NCI-H187 (cell line): ENCODE results near the gene TBL2.
"Not testable (repeated sequence)": the region's sequence is repeated elsewhere in the genome, so short reads cannot be mapped to it uniquely, and the experiment has no call there.

ENCODE experiments used
- DNase-seq, 2 experiments: peaks; one replicate each; lab custom pipeline; 2025; lab: John Stamatoyannopoulos, UW

Gene TBL2

DNA sequence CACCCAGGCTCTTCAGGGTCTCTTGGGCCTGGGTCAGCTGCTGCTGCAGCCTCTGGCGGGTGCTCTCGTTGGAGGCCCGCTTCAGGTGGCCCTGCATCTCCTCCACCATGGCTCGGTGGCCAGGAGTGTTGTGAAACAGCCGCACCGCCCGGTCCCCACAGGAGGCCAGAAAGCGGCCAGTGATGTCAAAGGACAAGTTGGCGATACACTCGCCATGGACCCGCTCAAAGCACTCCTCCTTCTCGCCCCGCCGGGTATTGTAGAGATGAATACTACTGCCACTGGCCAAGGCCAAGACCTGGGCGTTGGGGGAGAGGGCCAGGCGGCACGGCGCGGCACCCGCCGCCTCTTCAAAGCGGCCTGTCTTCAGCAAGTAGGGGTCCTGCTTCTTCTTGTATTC, 7.9 kb downstream of the TBL2 start:
- no peak for DNase-seq

DNA sequence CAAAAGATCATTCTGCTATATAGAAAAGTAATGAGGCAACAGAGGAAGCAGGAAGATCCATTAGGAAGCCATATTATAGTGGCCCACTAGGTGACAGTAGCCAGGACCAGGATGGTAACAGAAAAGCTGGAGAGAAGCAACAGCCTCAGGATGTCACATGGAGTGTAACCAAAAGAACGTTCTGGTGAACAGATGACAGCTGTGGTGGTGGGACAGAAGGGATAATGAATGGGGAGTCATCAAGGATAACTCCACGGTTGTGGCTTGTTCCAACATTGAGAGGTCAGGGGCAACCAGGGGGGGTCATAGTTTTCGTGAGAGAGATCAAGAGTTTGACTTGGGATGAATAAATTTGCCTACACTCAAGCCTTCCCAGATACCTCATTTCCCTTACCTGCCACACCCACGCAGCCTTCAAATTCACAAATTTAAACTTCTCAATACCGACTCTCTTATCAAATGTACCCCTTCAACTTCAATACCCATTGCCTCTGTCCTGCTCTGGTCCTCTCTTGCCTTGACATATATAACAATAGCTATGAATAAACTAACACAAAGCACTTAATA, 9.3 kb downstream of the TBL2 start:
- DNase-seq: no peak

DNA sequence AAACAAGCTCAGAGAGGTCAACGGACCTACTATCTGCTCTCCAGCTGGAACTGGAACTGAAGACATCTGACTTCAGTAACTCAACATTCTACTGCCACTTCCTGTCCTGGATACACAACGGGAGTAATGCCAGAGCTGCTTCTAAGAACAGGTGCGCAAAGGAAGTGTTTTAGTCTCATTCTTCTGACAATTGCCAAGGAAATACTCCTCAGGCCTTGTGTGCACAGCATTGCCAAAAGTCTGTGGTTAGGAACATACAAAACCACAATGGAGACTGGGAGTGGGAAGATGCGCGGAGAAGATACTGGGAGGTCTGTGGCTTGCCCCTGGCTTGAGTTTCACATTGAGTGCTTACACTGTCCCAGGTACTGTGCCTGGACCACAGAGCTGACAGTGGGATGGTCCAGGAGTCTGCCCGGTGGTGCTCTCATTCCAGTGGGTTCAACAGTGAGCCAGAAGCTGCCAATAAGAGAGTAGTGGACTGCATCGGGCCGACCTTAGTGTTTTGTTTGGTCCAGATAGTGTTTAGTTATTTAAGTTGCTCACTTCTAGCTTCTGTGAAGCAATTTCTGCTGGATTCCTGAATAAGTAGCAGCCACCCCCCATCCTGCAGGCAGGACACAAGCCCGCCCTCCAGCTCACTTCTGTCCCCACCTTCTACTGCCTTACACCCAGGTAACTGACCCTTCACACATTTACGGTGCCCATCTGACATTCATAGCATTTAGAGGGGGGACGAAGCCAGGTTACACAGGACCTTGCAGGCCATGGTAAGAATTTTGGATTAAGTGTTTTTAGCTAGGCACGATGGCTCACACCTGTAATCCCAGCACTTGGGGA, 10.3 kb downstream of the TBL2 start:
- DNase-seq: no peak

DNA sequence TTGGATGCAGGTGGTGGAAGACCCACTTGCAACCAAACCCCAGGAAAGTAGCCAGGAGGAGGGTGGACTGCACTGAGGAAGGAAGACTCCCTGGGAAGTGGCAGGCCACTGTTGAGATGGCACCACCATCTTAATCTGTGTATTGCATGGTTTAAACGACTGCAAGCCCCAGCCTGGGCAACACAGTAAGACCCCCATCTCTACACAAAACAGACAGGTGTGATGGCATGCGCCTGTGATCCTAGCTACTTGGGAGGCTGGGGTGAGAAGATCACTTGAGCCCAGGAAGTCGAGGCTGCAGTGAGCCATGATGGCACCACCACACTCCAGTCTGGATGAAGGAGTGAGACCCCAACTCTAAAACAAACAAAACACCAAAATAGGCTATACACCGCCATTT, 11.2 kb downstream of the TBL2 start:
- no peak for DNase-seq

DNA sequence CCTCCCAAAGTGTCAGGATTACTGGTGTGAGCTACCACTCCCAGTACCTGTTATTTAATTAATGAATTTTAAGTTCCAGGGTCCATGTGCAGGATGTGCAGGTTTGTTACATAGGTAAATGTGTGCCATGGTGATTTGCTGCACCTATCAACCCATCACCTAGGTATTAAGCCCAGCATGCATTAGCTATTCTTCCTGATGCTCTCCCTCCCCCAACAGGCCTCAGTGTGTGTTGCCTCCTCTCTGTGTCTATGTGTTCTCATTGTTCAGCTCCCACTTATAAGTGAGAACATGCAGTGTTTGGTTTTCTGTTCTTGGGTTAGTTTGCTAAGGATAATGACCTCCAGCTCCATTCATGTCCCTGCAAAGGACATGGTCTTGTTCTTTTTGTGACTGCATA, 11.9 kb downstream of the TBL2 start:
- not testable (repeated sequence) for DNase-seq

DNA sequence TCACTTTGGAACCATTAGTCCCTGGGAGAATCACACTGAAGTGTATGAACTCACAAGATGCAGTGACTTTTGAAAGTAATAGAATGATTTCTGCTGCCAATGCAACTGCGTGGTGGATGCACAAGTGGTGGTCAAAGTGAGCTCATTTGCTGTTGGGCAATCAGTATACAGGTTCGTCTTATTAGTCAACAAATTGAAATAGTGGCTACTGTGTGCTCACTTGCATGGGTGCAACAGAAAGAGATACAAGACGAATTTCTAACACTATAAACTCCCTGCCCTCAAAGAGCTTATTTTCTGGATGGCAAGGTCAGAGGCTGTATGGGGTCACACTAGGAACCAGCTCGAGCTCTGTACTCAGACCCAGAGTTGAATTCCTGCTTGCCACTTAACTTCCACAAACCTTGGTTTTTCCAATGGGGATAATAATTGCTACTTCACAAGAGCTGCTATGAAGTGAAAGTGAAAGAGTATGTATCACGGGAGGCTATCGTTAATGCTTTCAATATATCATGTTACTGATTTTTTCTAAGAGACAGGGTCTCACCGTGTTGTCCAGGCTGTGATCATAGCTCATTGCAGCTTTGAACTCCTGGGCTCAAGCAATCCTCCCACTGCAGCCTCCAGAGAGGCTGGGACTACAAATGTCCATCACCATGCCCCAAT, 12.6 kb downstream of the TBL2 start:
- no peak for DNase-seq

DNA sequence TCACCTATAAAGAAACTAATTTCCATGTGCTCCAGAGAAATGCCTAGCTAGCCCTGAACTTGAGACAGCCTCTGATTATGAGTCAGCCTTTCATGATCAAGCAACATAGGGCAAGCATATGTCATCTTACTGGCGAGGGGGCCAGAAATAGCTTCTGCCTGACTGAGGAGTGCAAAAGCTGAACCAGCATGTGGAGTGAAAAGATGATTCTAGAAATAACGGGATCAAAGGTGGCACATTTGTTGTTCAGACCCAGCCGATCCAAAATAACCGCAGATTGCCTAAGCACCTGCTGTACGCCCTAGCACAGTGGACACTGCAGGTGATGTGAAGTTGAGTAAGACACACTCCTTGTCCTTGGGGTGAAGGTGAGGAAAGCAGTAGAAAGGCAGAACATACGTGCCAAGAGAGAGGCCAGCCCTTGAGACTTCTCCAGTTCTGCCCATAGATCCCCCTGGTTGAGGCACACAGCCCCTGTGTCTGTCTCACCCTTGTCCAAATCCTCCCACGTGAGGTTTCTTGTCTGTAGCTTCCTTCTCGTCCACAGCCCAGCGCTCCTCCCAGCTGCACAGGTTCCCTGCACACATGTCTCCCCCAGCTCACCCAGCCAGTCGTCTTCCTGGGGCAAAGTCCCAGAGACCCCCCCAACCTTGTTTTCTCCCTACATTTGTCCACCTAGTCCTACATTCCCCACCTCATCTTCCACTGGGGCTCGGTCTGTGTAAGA, 18.1 kb downstream of the TBL2 start:
- DNase-seq: no peak

DNA sequence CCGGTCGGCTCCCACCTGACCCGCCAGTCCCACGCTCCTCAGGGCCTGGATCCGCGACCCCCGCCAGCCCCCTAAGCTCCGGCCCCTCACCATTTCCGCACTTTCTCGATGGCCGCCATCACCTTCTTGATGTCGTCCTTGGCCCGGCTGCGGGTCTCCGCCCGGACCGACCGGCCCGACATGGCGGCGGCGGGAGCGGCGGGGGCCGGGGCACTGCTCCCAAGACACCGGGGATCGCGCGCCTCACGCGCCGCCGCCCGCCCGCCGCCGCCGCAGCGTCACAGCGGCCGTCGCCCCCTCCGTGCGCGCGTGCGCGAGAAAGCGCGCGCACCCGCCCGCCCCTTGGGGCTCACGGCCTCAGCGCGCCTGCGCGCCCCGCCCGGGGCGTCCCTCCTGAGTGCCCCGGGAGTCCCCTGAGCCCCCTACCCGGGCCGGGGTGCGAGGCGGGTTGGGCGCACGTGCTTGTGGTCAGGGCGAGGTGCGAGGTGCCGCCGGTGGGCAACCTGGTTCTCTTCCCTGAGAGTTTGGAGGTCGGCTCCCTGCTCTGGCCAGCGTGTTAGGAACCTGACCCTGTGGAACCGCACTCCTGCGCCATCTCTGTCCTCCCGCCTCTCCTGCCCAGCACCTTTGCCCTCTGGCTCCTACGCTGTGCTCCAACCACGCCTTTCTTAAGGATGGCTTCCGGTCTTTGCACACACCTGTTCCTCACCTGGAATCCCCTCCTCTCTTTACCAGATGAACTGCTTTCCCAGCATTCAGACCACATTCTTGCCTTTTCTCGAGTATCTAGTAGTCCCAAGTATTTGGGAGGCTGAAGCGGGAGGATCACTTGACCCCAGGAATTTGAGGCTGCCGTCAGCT, 20.8 kb downstream of the TBL2 start, which contains the start of gene BCL7B:
Gene BCL7B, minus strand, starts transcription at position 294 of the 861 bp plus-strand sequence. Its CDS starts 112 bp downstream, at position 182.
- DNase-seq: peak; percentile 68 to 82

DNA sequence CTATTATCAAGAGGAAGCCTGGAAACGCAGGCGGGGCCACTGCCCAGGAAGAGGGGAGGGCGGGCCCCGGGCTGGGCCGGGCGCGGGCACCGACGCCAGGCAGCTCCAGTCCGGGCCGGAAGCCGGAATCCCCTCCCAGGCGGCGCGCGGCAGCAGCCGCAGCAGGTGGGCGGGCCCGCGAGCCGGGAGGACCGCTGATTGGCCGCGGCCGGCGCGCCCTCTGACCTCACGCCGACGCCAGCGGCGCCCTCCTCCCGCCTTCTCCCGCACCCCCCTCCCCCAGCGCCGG, 21.3 kb downstream of the TBL2 start:
- peak; percentile 84 to 92 for DNase-seq

DNA sequence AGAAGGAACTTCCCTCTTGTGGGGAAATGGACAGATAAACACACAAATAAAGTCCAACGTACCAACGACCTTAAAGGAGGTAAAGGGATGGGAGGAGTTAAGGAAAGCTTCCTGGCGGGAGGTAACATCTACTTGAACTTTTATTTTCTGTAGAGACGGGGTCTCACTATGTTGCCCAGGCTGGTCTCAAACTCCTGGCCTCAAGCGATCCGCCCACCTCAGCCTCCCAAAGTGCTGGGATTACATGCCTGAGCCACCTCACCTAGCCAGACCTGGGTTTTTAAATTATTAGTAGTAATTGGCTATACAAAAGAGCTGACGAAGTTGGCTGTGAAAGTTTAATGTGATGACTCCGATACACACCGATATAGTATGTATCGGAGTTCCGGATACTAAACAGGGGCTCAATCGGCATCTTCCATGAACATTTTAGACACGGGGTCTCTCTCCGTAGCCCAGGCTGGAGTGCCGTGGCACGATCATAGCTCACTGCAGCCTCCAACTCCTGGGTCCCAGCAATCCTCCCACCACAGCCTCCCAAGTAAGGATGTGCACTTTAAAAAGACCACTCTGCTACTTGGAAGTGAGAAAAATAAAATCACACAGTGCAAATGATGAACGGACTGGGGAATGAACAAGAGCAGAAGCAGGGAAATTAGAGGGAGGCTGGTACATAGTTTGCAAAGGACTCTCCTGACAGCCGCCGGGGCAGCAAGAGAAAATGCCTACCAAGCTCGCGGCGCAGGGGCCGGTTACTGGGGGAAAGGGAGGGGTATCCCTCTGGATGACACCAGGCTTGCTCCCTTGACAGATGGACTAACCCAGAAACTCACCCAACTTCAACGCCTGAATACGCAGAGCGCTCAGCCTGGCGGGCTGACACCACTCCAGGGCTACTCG, 21.9 kb downstream of the TBL2 start:
- DNase-seq: no peak

DNA sequence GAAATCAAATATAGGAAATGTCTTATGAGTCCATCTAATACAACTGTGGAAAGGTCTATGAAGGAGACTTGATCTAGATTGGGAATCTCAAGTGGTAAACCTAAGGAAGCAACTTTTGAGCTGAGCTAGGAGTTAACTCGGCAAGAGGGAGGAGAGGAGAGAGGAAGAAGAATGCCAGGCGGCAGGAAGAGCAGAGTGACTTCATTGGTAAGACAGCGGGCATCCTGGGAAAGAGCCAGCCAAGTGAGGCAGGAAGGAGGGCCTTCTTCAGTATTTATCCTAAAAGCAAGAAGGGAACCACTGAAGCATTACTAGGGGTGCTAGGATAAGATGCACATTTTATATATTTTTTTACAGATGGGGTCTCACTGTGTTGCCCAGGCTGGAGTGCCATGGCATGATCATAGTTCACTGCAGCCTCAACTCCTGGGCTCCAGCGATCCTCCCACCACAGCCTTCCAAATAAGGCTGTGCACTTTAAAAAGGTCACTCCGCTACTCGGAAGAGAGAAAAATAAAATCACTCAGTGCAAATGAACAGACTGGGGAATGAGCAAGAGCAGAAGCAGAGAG, 22.9 kb downstream of the TBL2 start:
- no peak for DNase-seq

DNA sequence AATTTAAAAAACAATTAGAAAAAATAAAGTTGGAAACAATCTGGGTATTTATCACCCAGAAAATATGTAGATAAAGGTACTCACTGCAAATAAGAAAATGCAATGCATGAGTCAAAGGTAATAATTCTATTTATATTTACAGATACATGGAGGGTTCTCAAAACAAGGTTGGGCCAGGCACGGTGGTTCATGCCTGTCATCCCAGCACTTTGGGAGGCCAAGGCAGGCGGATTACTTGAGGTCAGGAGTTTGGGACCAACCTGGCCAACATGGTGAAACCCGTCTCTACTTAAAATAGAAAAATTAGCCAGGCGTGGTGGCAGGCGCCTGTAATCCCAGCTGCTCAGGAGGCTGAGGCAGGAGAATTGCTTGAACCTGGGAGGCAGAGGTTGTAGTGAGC, 28.3 kb downstream of the TBL2 start:
- DNase-seq: not testable (repeated sequence)

DNA sequence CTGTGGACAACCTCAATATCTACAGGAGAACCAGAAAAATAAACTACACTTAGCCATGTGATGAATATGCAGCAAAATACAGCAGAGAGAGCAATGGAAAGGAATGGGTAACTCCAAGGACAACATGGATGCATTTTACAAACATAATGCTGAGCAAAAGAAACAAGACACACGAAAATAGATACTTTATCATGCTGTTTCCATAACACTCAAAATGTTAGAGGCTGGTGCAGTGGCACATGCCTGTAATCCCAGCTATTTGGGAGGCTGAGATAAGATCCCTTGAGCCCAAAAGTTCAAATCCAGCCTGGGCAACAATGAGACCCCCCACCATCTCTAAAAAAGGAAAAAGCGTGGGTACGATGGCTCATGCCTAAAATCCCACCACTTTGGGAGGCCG, 29.2 kb downstream of the TBL2 start:
- DNase-seq: no peak

DNA sequence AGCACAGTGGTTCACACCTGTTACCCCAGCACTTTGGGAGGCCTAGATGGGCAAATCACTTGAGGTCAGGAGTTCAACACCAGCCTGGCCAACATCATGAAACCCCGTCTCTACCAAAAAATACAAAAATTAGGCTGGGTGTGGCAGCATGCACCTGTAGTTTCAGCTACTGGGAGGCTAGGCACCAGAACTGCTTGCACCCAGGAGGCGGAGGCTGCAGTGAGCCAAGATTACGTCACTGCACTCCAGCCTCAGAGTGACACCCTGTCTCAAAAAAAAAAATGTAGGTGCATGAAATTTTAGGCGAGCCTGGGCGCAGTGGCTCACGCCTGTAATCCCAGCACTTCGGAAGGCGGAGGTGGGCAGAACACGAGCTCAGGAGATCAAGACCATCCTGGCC, 30.5 kb downstream of the TBL2 start:
- DNase-seq: no peak

DNA sequence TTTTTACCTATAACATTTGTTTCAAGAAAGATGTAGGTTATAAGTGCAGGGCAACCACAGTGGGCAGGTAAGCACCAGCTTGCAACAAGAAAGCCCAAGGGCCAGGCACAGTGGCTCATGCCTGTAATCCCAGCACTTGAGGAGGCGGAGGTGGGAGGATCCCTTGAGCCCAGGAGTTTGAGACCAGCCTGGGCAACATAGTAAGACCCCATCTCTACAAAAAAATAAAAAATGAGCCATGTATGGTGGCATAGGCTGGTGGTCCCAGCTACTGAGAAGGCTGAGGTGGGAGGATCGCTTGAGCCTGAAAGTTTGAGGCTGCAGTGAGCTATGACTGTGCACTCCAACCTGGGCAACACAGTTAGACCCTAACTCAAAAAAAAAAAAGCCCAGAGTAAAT, 33.7 kb downstream of the TBL2 start:
- DNase-seq: no peak

DNA sequence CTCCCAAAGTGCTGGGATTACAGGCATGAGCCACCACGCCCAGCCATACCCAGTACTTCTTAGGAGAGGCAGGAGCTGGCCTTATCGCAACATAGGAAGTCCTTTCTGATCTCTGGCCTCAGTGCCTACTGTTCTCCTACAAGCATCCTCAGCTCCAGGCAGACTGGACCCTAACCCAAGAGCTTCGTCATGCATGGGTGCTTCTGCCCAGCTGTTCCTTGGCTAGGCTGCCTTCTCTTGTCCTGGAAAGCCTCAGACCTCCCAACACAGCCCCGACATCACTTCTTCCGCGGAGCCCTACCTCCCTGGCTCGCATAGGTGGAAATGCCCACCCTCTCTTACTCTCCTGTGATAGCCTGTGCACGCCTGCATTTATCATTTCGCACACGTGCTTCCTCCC, 36.7 kb downstream of the TBL2 start:
- no peak for DNase-seq

DNA sequence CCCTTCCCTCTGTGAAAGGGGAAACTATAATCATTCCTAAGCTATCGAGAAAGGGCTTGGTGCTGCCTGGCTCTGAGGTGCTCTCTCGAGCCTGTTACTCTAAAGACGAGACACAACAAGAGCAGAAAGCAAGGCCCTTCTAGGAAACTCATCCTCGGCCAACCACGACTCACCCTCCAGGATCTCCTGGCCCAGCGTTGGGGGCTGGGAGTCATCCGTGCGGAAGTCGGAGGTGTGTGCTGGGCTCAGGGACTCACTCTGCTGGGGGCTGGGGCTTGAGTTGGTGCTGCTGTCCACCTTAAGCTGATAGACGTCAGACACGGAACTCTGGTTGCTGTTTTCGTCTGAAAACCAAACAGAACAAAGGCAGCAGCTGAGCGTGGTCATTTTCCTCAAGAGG, 38.7 kb downstream of the TBL2 start:
- DNase-seq: no peak

DNA sequence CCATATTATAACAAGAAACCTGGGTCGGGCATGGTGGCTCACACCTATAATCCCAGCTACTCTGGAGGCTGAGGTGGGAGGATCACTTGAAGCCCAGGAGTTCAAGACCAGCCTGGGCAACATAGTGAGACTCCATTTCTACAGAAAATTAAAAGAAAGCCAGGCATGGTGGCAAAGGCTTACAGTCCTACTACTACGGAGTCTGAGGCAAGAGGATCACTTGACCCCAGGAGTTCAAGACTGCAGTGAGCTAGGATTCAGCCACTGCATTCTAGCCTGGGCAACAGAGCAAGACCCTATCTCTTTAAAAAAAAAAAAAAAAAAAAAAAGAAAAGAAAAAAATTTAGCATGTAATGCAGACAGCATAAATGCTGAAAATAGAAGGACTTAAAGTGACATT, 39.9 kb downstream of the TBL2 start:
- DNase-seq: not testable (repeated sequence)

DNA sequence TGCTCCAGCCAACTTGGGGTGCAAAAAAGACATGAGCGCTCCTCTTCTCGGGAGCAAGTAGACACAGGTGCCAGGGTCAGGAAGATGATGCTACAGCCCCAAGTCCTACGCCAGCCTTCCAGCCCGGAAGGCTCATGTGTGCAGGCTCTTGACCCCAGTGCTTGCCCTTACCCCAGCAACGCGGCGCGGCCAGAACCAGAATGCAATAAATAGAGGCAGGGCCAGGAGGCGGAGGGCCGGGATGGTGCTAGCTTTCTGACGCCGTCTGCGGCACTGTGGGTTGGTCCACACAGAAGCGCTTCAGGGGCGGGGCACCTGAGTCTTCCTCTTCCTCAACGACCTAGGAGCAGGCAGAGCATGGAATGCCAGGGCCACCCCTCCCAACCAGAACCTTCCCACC, 41.3 kb downstream of the TBL2 start:
- no peak for DNase-seq

DNA sequence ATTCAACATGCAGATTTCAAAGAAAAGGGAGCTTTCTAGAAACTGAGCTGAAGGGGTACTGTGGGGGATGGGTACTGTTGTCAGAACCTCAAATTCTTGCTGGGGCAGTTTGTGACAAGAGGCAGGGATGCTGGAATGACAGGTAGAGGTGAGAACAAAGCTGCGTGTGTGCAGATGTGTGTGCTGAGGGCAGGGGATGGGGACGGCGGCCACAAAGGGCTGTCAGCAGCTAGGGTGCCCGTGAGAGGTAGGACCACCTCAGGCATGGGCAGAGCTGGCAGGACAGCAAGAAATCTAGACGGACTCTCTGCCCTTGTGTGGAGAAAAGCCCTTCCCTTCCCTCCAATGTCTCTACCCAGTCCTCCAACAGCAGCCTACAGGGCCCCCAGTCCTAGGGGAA, 41.9 kb downstream of the TBL2 start:
- no peak for DNase-seq
